NCI-H1417 (cell line): ENCODE measurements around the gene ROR2.
A peak's percentile ranks its signal among the peaks of the same experiment; 100 is the strongest.
"Not testable (repeated sequence)": the region's sequence is repeated elsewhere in the genome, so short reads cannot be mapped to it uniquely, and the experiment has no call there.

ENCODE experiments used
- DNase-seq, 3 experiments: peaks; one replicate each; lab custom pipeline; 2025; lab: John Stamatoyannopoulos, UW

Gene ROR2

GRCh38 chr9:91634832-91635231 lies 315.2 kb downstream of the ROR2 start:
- DNase-seq = not testable (repeated sequence)

GRCh38 chr9:91629718-91630117 lies 320.3 kb downstream of the ROR2 start:
- no peak for DNase-seq

- DNase-seq = no peak
Measured at GRCh38 chr9:91628892-91629291, 321.1 kb downstream of the ROR2 start.

GRCh38 chr9:91625331-91625730 lies 324.7 kb downstream of the ROR2 start:
- no peak for DNase-seq

GRCh38 chr9:91623004-91623403 lies 327.0 kb downstream of the ROR2 start:
- no peak for DNase-seq

GRCh38 chr9:91622121-91622520 lies 327.9 kb downstream of the ROR2 start:
- not testable (repeated sequence) for DNase-seq

GRCh38 chr9:91614044-91614443 lies 336.0 kb downstream of the ROR2 start:
- not testable (repeated sequence) for DNase-seq

GRCh38 chr9:91611582-91611981 lies 338.4 kb downstream of the ROR2 start:
- DNase-seq = no peak

GRCh38 chr9:91606255-91606995 lies 343.6 kb downstream of the ROR2 start:
- DNase-seq = no peak

- no peak for DNase-seq
Measured at GRCh38 chr9:91604451-91605179, 345.4 kb downstream of the ROR2 start.

- DNase-seq = peak in 1 of 3 experiments; percentile 2
Measured at GRCh38 chr9:91603932-91604331, 346.1 kb downstream of the ROR2 start.

- no peak for DNase-seq
Measured at GRCh38 chr9:91599564-91599963, 350.5 kb downstream of the ROR2 start.

GRCh38 chr9:91591627-91592026 lies 358.4 kb downstream of the ROR2 start:
- DNase-seq = no peak

GRCh38 chr9:91589101-91589553 lies 360.9 kb downstream of the ROR2 start:
- DNase-seq = no peak

- no peak for DNase-seq
Measured at GRCh38 chr9:91586282-91586681, 363.7 kb downstream of the ROR2 start.

- DNase-seq = no peak
Measured at GRCh38 chr9:91583966-91584365, 366.1 kb downstream of the ROR2 start.

GRCh38 chr9:91583161-91583875 lies 366.7 kb downstream of the ROR2 start:
- no peak for DNase-seq

GRCh38 chr9:91582181-91582580 lies 367.8 kb downstream of the ROR2 start:
- no peak for DNase-seq

GRCh38 chr9:91580136-91580535 lies 369.9 kb downstream of the ROR2 start:
- DNase-seq = no peak

GRCh38 chr9:91578911-91579310 lies 371.1 kb downstream of the ROR2 start:
- no peak for DNase-seq

- no peak for DNase-seq
Measured at GRCh38 chr9:91577633-91578061, 372.4 kb downstream of the ROR2 start.

GRCh38 chr9:91572811-91573210 lies 377.2 kb downstream of the ROR2 start:
- DNase-seq = no peak

GRCh38 chr9:91572044-91572443 lies 378.0 kb downstream of the ROR2 start:
- DNase-seq = peak in 1 of 3 experiments; percentile 47
